ENCODE data around the gene EXOC4.

EXOC4 gene

GRCh38 chr7:133683182-133683454 lies 430.2 kb downstream of the EXOC4 start:
- no peak for DNase-seq

- peak; percentile 82 for DNase-seq
Measured at GRCh38 chr7:133688483-133689239, 435.8 kb downstream of the EXOC4 start.

GRCh38 chr7:133690740-133691139 lies 437.9 kb downstream of the EXOC4 start:
- no peak for DNase-seq

GRCh38 chr7:133691727-133692610 lies 439.1 kb downstream of the EXOC4 start:
- peak; percentile 53 for DNase-seq

- no peak for DNase-seq
Measured at GRCh38 chr7:133693281-133693680, 440.4 kb downstream of the EXOC4 start.

- DNase-seq = no peak
Measured at GRCh38 chr7:133696056-133696455, 443.2 kb downstream of the EXOC4 start.

GRCh38 chr7:133697585-133697984 lies 444.7 kb downstream of the EXOC4 start:
- DNase-seq = no peak

GRCh38 chr7:133698127-133698526 lies 445.2 kb downstream of the EXOC4 start:
- DNase-seq = peak; percentile 24

GRCh38 chr7:133699386-133699785 lies 446.5 kb downstream of the EXOC4 start:
- DNase-seq = peak; percentile 40

GRCh38 chr7:133702078-133702477 lies 449.2 kb downstream of the EXOC4 start:
- no peak for DNase-seq

- no peak for DNase-seq
Measured at GRCh38 chr7:133702960-133703359, 450.1 kb downstream of the EXOC4 start.

GRCh38 chr7:133703547-133703946 lies 450.7 kb downstream of the EXOC4 start:
- DNase-seq = peak; percentile 82

GRCh38 chr7:133704453-133704852 lies 451.6 kb downstream of the EXOC4 start:
- DNase-seq = peak; percentile 2

- peak; percentile 77 for DNase-seq
Measured at GRCh38 chr7:133705596-133705995, 452.7 kb downstream of the EXOC4 start.

GRCh38 chr7:133706016-133706415 lies 453.1 kb downstream of the EXOC4 start:
- DNase-seq = no peak

- peak; percentile 45 for DNase-seq
Measured at GRCh38 chr7:133709036-133709880, 456.4 kb downstream of the EXOC4 start.

- DNase-seq = no peak
Measured at GRCh38 chr7:133712544-133712943, 459.7 kb downstream of the EXOC4 start.

GRCh38 chr7:133714654-133715053 lies 461.8 kb downstream of the EXOC4 start:
- no peak for DNase-seq

- DNase-seq = no peak
Measured at GRCh38 chr7:133718131-133718530, 465.3 kb downstream of the EXOC4 start.

GRCh38 chr7:133723044-133723443 lies 470.2 kb downstream of the EXOC4 start:
- DNase-seq = no peak

- DNase-seq = no peak
Measured at GRCh38 chr7:133724148-133724547, 471.3 kb downstream of the EXOC4 start.

GRCh38 chr7:133724694-133725093 lies 471.8 kb downstream of the EXOC4 start:
- DNase-seq = no peak

- DNase-seq = no peak
Measured at GRCh38 chr7:133727476-133728214, 474.8 kb downstream of the EXOC4 start.
